Cardiac septum (tissue), 1 donor: ENCODE results near the gene RAB24. TPM values are rescaled to one million over a fixed set of nuclear protein-coding genes. Genes with fewer than 3 reads are reported as not detected.

Experiments used
- DNase-seq: peaks from one replicate; pipeline ENCODE4 v3.0.0-alpha.2; 2020; ENCODE audit warnings: low spot score
- intact Hi-C: fragments of 100-400 bp; cut with DNase I; formaldehyde crosslinking; loops from one replicate; pipeline ENCODE4 v1.14.0; 2022
- total RNA-seq: library from RNA; stranded (reverse); fragmentation: NEBNext Ultra II Directional; extraction: Animal tissue kit (Norgen Biotek cat#: 25700); gene quantifications from one replicate; pipeline ENCODE4 v1.2.1, GENCODE V29; 2021
- donor health status: DM: no; HTN: no; CAD: no.

The RAB24 gene
- total RNA-seq, 1 donor from 2014 or later: 19.0 TPM

DNA sequence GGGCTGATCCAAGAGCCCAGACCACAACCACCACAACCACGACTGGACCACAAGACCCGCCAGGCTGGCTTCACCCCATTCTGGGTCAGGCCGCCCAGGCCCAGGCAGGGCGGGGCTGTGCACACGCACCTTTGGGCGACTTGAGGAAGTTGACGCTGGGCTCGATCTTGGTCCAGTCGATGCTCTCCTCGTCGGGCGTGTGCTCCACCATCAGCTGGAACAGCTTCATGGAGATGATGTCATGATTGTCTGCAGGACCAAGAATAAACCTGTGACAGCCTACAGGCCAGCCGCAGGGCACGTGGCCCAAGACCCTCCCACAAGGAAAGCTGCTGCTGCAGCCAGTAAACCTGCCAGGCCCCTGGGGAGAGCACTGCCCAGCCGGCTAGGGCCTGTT lies 30.6 kb upstream of the RAB24 start:
- intact Hi-C loops: no loop called here
- DNase-seq: peak; percentile 75

DNA sequence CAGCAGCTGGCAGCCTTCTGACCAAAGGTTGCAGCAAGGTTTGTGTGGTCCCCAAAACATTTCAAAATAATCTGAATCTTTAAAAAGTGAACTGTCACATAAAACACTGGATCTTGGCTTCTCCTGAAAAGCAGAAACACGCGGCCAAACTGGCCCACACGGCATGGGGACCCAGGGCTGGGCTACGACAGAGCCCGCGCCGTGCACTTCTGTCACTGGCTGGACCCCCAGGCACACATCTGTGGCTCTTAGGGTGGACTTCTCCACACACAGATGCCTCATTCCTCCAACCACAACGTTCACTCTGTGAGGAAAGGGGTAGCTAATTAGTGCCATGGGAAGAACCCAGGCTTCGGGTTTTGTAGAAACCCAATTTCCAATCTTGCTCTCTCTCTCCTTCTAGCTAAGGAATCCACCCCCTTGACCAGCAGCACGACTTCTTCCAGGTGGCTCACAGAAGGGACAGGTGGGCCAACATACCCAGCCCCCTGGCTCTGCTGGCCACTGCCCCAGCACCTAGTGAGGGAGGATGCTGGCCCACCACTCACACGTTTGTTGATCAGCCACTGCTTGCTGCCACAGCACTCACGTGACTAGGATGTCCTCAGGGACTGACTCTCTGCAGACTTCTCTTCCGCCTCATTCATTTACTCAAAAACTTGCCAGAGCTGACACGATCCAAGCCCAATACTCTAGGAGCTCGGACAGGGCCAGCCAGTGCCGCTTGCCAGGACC lies 30.1 kb upstream of the RAB24 start:
- intact Hi-C loops: no loop called here
- peak; percentile 60 for DNase-seq

DNA sequence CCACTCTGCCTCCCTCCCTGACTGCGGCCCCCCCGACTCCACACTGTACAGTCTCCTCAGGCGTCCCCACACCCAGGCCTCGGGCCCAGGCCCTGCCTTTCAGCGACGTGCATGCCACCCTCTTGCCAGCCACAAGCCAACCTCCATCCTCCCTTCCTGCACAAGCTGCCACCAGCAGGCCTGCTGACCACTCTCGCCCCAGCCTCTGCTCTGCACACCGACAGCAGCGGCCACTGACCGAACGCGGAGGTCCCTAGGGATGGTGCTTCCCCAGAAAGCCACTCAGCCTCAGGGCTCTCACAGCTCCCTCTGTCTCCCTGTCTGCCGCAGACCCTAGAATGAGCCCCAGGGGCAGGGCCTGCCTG lies 29.4 kb upstream of the RAB24 start:
- intact Hi-C loops: no loop called here
- no peak for DNase-seq

DNA sequence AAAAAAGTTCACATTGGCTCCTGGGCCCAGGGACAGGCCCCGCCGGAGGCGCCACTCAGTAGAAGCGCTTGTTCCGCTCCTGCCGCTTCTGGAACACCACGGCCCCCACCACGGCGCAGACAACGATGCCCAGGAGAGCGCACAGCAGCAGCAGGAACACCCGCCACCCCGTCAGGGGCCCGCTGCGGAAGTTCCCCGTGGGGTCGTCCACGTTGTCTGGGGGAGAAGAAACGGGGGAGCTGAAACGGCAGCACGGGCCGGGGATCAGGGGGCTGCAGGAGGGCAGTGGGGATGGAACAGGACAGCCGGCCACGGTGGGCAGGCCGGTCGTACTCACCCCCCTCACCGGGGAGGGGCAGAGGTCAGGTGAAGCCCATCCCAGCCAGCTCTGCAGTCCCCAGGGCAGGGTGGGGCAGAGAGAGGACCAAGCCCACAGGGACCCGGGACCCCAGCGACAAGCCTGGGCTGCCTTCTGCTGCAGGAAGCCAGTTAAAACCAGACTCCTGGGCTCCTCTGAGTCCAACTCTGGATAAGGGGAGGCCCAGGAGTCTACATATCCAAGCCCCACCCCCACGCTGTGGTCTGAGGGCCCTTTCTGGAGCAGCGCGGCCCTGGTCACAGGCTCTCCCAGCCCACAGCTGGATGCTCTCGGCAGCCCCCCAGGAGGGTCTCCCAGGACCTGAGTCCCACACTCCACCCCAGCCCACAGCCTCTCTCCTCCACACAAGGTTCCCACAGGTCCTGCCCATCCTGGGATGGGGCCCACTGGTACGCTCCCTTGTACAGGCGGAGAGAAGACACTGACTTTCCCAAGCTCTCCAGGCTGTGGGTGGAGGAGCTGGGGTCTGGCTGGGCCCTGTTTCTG lies 28.7 kb upstream of the RAB24 start:
- intact Hi-C loops: no loop called here
- DNase-seq: no peak

DNA sequence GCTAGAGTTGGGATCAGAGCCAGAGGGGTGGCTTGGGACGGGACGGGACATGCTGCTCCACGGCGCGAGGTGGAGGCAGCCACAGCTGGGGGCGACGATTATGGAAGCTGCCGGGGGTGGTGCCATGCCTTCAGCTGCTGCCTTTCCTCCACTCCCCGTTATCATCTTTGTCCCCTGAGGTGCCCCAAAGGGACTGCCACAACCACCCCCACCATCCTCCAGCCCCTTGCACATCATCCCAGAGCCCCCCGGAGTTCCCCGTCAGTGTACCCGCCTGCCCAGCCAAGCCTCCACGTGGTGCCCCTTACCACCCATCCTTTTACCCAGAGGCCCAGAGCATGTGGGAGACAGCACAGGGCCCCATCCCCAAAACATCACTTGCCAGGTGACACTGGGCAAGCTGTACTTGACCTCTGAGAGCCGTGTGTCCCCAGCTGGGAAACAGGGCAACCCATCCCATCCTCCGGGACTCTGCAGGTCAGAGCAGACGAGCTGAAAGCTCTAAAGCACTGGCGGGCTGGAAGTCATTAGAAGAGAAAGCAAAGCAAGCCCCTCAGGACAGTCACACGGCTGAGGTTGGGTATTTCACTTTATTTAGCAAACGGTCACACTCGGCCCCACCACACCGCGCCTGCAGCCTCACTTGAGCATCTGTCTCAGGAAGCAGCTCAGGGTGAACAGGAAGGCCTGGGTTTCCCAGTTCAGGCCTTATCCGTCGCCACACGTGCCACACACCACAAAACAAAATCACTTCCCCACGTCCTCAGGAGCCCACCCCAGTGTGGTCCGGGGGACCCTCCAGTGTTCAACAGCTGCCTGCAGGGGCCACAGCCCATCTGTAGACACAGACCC lies 27.7 kb upstream of the RAB24 start:
- intact Hi-C loops: no loop called here
- no peak for DNase-seq

DNA sequence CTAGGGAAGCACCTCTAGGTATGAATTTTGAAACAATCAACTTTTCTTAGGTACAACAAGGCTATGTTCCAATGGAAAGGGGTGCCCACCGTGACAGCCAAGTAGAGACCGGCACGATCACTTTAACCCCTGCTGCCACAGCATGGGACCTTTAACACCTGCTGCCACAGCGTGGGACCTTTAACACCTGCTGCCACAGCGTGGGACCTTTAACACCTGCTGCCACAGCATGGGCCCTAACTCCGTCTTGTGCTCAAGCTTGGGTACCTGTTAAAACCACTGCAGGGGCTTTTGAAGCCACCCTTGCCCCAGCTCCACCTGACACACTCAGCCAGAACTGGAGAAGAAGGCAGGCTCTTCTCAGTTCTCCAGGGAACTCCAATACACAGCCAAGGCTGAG lies 26.4 kb upstream of the RAB24 start:
- no peak for DNase-seq
- intact Hi-C loops: no loop called here

DNA sequence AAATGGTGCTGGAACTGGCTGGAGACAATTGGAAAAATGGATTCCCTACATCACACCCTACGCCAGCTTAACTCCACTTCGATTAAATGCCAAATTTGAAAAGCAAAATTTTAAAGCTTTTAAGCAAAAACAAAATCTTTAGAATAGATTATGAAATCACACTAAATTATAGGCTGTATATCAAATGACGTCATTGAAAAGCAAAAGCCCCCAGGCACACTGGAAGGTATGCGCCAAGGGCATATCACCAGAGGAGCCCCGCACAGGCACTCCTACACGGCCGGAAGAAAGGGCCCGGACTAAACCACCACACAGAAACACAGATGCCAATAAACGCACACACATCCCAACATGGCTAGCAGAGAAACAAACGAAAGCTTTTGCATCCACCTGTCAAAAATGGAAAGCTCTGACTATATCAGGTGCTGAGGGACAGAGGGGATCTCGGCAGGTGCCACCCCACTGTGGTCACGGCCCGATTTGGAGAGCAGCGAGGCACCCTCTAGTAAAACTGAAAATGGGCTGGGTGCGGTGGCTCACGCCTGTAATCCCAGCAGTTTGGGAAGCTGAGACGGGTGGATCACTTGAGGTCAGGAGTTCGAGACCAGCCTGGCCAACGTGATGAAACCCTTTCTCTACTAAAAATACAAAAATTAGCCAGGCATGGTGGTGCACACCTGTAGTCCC lies 25.2 kb upstream of the RAB24 start:
- DNase-seq: no peak
- intact Hi-C loops: no loop called here

DNA sequence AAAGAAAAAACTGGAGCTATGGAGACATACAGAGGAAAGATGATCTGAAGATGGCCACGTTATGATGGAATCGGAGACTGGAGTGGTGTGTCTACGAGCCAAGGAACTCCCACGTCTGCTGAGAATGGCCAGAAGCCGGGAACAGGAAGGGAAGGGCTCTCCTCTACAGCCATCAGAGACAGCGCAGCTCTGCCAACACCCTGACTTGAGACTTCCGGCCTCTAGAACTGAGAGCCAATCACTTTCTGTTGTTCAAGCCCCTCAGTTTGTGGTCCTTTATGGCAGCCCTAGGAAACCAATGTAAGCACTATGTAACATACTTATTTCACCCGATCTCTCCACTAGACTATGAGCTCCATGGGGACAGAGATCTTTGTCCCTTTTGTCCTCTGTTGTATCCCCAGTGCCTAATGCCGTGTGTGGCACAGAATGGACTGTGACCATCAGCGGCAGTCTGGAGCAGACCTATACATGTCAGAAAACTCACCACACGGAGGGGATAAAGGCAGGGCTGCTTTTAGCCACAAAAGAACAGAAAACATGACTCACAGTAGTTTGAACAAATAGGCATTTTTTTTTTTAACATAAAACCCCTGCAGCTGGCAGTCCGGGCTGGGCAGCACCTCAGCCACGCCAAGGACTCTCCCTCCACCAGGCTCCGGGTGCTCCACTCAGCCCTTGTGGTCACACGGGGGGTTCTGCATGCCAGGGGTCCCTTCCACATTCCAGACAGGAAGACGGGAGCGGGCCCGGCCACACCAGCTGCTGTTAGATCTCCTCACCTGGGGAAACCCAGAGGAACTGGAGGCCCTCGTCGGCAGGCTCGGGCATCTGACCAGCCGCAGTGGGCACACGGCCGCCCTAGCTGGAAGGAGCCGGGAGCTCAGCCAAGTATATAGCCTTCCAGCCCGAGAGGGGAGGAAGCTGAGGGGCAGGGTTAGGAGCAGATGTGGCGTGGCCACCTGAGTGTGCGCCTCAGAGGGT lies 24.3 kb upstream of the RAB24 start:
- intact Hi-C loops: no loop called here
- DNase-seq: no peak

DNA sequence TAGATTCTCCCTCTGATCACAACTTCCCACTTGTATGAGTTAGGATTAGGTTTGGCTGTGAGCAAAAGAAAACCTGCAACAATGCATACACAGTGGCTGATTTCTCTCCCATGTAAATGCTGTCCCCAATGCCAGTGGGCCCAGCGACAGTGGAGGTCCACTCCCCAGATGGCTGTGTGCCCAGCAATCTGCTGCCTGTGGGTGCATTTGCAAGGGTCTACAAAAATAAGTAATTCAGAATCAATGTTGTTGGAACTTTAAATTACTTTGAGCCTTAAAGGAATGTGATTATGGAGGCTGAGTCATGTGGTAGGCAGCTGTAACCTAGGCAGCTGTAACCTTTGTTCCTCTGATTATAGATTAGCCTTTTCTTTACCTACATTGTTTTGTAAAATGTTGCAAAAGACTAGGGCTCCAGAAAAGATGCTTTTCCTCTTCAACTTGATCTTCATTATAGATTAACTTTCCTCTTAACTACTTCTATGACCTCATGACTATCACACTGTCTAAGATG lies 22.4 kb upstream of the RAB24 start:
- DNase-seq: peak; percentile 49
- intact Hi-C loops: no loop called here

DNA sequence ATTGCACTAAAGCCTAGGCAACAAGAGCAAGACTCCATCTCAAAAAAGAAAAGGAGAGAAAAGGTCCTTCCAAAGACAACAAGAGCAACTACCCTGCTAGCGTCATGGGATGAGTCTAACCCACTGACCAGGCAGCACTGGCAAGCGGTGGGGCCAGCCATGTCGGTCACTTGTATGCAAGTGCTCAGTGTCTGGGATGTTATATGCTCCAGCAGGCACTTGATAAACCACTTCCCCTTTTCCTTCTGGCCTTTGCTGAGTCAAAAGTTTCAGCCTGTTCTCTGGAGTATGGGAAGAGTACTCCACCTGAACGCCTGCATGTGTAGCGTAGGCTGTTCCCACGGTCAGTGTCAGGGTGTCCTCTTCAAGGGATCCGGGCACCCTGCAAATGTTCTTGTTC lies 17.4 kb upstream of the RAB24 start:
- intact Hi-C loops: no loop called here
- DNase-seq: no peak

DNA sequence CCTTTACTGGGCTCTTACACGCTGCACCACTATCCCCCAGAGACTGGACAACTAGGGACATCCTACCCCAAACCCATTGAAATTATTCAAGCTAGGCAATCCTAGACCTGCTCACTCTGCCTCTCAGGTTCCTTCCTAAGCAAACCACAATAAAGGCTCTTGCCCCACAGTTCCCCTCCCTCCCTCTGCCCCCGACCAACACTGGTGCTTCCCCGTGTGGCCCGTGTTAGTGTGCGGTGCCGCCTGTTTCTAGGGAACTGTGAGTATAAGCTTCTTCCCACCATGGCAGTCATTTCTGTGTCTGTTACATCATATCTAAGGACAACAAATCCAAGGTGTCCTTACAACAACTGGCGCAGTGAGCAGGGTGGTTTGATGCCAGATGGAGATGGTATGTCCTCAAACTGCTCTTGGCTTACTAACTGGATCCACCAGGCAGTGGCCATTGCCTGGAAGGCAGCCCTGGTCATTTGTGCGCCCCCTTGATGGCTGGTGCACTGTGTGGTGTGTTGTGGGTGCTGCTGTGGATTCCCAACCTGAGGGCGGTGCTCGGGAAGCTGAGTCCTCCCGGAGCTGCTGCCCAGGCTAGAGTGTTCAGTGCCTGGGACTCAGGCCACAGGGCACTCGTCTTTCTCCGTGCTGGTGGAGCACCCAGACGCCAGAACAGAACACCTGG lies 16.5 kb upstream of the RAB24 start:
- intact Hi-C loops: loop anchor here (5.0 to 10.0 kb wide), 3 partner anchors 47 to 135 kb away; no protein-coding TSS in a partner anchor
- peak; percentile 86 for DNase-seq

DNA sequence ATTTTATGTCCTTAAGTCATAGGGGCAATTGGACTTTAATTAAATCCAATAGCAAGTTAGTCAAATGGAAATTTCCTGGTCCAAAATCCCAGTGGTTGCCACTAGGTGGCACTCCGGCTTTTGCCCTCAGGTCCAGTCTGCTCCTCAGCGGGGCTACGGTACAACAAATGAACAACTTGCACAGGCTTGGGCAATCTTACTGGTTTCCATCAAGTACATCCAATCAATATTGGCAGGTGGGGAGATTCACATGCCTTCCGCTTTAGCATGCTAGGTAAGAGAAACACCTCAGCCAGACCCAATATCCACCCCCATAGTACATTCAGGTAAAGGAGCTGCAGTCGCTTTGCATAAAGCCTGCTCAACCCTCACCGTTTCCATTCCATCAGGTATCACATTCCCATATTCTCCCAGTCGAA lies 14.4 kb upstream of the RAB24 start:
- no peak for DNase-seq
- intact Hi-C loops: loop anchor here (5.0 to 10.0 kb wide), 3 partner anchors 49 to 137 kb away; no protein-coding TSS in a partner anchor

DNA sequence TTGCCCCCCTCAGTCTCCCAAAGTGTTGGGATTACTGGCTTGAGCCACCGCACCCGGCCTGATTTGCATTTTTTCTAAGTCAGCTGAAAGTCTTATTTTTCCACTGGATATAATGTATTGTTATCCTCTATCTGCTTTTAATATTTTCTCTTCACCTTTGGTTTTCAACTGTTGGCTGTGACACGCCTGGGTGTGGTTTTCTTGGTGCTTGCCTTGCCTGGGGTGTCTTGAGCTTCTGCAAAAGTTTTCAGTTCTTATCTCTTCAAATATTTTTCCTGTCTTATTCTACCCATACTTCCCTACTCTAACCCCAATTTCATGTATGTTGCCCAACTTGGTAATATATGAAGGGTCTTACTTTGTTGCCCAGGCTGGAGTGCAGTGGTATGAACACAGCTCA lies 12.5 kb upstream of the RAB24 start:
- DNase-seq: no peak
- intact Hi-C loops: loop anchor here (5.0 to 10.0 kb wide), 3 partner anchors 51 to 139 kb away; no protein-coding TSS in a partner anchor

DNA sequence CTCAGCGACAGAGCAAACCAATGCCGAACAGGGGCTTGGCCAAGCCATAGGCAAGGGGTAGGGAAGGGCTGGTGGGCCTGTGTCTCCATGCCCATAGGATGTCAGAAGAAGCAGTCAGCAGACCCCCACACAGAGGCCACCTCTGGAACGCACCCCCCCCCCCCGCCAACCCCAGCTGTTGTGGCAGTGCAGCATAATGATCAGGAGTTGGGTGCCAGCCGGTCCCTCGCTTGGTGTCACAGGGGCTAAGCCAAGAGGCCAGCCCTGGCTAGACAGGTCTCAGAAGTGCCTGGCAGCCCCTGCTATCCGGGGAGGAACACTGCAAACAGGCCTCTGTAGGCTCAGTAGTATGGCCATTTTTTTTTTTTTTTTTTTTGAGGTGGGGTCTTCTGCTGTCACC lies 11.9 kb upstream of the RAB24 start:
- DNase-seq: no peak
- intact Hi-C loops: loop anchor here (5.0 to 10.0 kb wide), 3 partner anchors 52 to 139 kb away; no protein-coding TSS in a partner anchor

DNA sequence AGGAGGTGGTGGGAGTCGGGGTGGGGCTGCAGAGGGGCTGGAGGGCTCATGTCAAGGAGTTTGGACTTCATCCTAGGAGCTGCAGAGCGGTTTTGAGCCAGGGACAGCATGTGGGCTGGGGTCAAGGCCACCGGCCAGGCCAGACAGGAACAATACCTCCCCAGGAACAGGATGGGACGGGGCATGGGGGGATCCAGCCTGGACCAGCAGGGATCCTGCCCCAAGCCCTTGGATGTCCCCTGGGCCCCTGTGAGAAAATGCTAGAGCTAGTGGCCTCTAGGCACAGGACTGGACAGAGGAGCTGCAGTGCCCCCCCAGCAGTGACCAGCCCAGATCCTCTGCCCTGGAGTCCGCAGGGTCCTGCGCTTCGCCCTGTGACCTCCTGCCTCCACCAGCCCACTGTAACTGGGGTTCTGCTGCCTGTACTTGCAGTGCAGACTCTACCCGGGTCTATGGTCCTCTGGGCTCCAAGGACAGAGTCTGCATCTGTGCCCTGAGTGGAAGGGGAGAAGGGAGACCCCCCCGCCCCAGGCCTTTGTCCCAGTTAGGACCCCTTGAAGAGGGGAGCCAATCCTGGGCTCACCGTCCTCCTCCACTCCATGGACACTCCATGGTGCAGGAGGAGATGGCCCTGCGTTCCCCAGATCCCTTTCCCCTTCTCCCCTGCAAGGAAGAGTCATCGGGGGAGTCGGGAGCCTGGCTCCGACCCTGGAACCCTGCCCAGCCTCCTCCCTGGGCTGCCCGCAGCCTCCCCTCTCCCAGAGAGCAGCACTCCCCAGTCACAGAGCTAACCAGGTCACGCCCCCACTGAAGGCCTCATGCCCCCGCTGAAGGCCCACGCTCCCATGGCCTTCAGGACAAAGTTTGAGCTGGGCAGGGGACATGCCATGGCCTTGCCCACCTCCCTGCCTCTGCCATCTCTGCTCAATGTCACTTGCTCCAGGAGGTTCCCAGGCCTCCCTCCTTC lies 11.1 kb upstream of the RAB24 start:
- intact Hi-C loops: loop anchor here (5.0 to 10.0 kb wide), 3 partner anchors 53 to 140 kb away; no protein-coding TSS in a partner anchor
- DNase-seq: no peak
